GM12865 (cell line): Measurements from ENCODE around the gene C1QL4.

Experiments used
- DNase-seq: peaks from one replicate; pipeline ENCODE4 v3.0.0; 2010; ENCODE audit warnings: low read depth
- H3K4me3 ChIP-seq: 2 replicates; pipeline ENCODE4 v1.5.1; 2011; ENCODE audit warnings: mild to moderate bottlenecking, low read depth, low read length, control low read depth
- CTCF ChIP-seq: IDR thresholded peaks from 2 replicates; pipeline ENCODE4 v1.5.1; 2011; ENCODE audit warnings: low read length, control low read depth, low read depth, inconsistent platforms; ENCODE audit not compliant: insufficient read depth; ENCODE audit errors: missing control alignments

C1QL4 gene

GRCh38 chr12:49293056-49293956, 43.7 kb downstream of the C1QL4 start:
- H3K4me3 ChIP-seq, result no peak overlapping the region
- DNase-seq, result no peak

GRCh38 chr12:49292729-49293055, 44.3 kb downstream of the C1QL4 start:
- no peak for TF ChIP-seq CTCF
- DNase-seq, result no peak
- no peak overlapping the region for H3K4me3 ChIP-seq

More at GRCh38 chr12:49293056-49293956, 43.7 kb downstream of the C1QL4 start:
- no peak for TF ChIP-seq CTCF

GRCh38 chr12:49288922-49289555, 47.9 kb downstream of the C1QL4 start:
- no peak for TF ChIP-seq CTCF
- no peak for DNase-seq
- no peak overlapping the region for H3K4me3 ChIP-seq

- peak; percentile 77 for TF ChIP-seq CTCF
- DNase-seq, result peak; percentile 76
- H3K4me3 ChIP-seq, result no peak overlapping the region
Observed at GRCh38 chr12:49288412-49288853, 48.6 kb downstream of the C1QL4 start.

GRCh38 chr12:49287876-49288275, 49.1 kb downstream of the C1QL4 start:
- H3K4me3 ChIP-seq, result no peak overlapping the region
- no peak for DNase-seq
- TF ChIP-seq CTCF, result no peak

GRCh38 chr12:49284672-49285071, 52.3 kb downstream of the C1QL4 start:
- DNase-seq, result no peak
- no peak overlapping the region for H3K4me3 ChIP-seq

More at GRCh38 chr12:49284672-49285071, 52.3 kb downstream of the C1QL4 start:
- TF ChIP-seq CTCF, result no peak
